HepG2 (cell line): Measurements from ENCODE around the gene SEMA3F. TPM values are rescaled to one million over a fixed set of nuclear protein-coding genes. Genes with fewer than 3 reads are reported as not detected.
A peak's percentile ranks its signal among the peaks of the same experiment; 100 is the strongest.

Source experiments
- CHD2 ChIP-seq: IDR thresholded peaks from 2 replicates; pipeline ENCODE4 v1.6.1; 2011; ENCODE audit warnings: low read depth, low read length, improper control_type of control experiment
- HOXA3 ChIP-seq: sonication (generic); formaldehyde crosslinking; IDR thresholded peaks from 2 replicates; pipeline ENCODE4 v1.5.0; 2020; ENCODE audit warnings: missing genetic modification reagents
- NR1H2 ChIP-seq: sonication (generic); formaldehyde crosslinking; IDR thresholded peaks from 2 replicates; pipeline ENCODE4 v1.8.1; 2022; ENCODE audit warnings: low read depth, missing genetic modification reagents, borderline replicate concordance
- RORA ChIP-seq: sonication (generic); formaldehyde crosslinking; IDR thresholded peaks from 2 replicates; pipeline ENCODE4 v1.5.0; 2020; ENCODE audit warnings: mild to moderate bottlenecking, missing genetic modification reagents, moderate library complexity
- TOE1 ChIP-seq: sonication (generic); formaldehyde crosslinking; IDR thresholded peaks from 2 replicates; pipeline ENCODE4 v1.4.0; 2020; ENCODE audit warnings: mild to moderate bottlenecking, missing genetic modification reagents
- U2AF2 ChIP-seq: fragments of 200-400 bp; formaldehyde crosslinking; IDR thresholded peaks from 2 replicates; pipeline ENCODE4 v1.6.1; 2017; ENCODE audit warnings: low read depth, mild to moderate bottlenecking, low read length
- ZBTB21 ChIP-seq: sonication (generic); formaldehyde crosslinking; IDR thresholded peaks from 2 replicates; pipeline ENCODE4 v1.4.0; 2020; ENCODE audit warnings: missing genetic modification reagents
- ZNF136 ChIP-seq: sonication (generic); formaldehyde crosslinking; IDR thresholded peaks from 2 replicates; pipeline ENCODE4 v1.8.1; 2022; ENCODE audit warnings: low read depth, mild to moderate bottlenecking, moderate library complexity, missing genetic modification reagents
- ZNF138 ChIP-seq: sonication (generic); formaldehyde crosslinking; IDR thresholded peaks from 2 replicates; pipeline ENCODE4 v1.5.0; 2020; ENCODE audit warnings: mild to moderate bottlenecking, low read depth, missing genetic modification reagents
- ZNF446 ChIP-seq: sonication (generic); formaldehyde crosslinking; IDR thresholded peaks from 2 replicates; pipeline ENCODE4 v1.5.0; 2020; ENCODE audit warnings: mild to moderate bottlenecking, missing genetic modification reagents
- polyA plus RNA-seq, 8 experiments: library from polyadenylated mRNA; depleted of rRNA in 3 of 8; stranded (reverse) in 7 of 8; unstranded in 1 of 8; fragments of >200 nt; fragmentation: Illumina TruSeq in 4 of 8; extraction: Trizol in 4 of 8; gene quantifications; 2 replicates each; pipeline versions ENCODE4 v1.2.1 to v1.2.3, GENCODE V29; 2011 to 2016; ENCODE audit warnings: low read depth in 4 of 8, missing spikeins in 1 of 8, mixed read lengths in 1 of 8; ENCODE audit not compliant: insufficient read depth in 1 of 8
- total RNA-seq, 5 experiments: library from RNA; depleted of rRNA; stranded (reverse); fragments of >200 nt; fragmentation: Illumina TruSeq; extraction: Trizol; gene quantifications; 2 replicates each; pipeline ENCODE4 v1.2.3, GENCODE V29; 2016; ENCODE audit warnings: low read depth in 1 of 5
- TF ChIP-seq, protein P1 (sequence below): sonication (generic); formaldehyde crosslinking; IDR thresholded peaks from 2 replicates; pipeline ENCODE4 v1.5.1; 2020; ENCODE audit warnings: mild to moderate bottlenecking, missing genetic modification reagents, moderate library complexity
- TF ChIP-seq, protein P2 (sequence below): IDR thresholded peaks from 2 replicates; pipeline ENCODE4 v1.6.1; 2016; ENCODE audit warnings: missing biosample characterization, missing genetic modification reagents, low read depth
- TF ChIP-seq, protein P3 (sequence below): sonication (generic); formaldehyde crosslinking; IDR thresholded peaks from 2 replicates; pipeline ENCODE4 v1.4.0; 2020; ENCODE audit warnings: missing genetic modification reagents; ENCODE audit errors: not compliant biosample characterization
- TF ChIP-seq, protein P4 (sequence below): sonication (generic); formaldehyde crosslinking; IDR thresholded peaks from 2 replicates; pipeline ENCODE4 v1.8.1; 2023; ENCODE audit warnings: missing genetic modification reagents, mild to moderate bottlenecking, borderline replicate concordance
- TF ChIP-seq, protein P5 (sequence below): sonication (generic); formaldehyde crosslinking; IDR thresholded peaks from 2 replicates; pipeline ENCODE4 v1.4.0; 2020; ENCODE audit warnings: missing genetic modification reagents

The SEMA3F gene
- total and polyA plus RNA-seq, 2 of the 13 experiments (the other 11 are each of a cell fraction or from before 2014, with no cell fraction given): 7.6 to 17.2 TPM

DNA sequence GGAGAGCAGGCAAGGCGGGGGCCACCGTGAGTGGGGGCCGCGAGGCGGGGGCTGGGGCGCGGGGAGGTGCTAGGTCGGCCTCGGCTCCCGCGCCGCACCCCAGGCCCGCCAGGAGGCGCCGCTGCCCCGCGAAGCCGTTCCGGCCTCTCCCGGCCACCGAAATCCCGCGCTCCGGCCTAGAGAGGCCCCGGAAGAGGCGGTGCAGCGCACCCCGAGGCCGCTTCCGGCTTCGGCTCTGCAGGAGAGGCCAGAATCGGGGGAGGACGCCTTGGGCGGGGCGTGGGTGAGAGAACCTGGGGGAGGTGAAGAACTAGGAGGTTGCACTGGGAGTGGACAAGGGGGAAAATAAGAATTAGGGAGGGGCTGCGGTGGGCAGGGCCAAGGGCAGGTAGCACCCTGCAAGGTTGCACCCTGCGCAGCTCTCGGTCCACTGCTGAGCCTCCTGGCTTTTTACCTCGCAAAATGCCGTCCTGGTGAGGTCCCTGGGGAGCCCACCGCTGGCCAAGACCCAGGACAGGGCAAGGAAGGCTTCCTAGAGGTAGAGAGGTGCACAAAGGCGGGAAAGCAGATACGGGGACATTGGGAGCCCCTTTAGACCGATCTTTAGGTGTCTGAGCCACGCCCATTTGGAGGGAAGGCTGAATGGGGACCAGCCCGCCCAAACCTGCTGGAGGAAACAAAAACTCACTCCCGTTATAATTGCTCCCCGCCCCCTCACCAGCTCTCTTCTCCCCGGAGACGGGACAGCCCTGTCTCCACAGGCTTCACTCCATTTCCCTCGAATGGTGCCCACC, 72.5 kb downstream of the SEMA3F start (continued):
- peak; percentile 32; the same call in 1 of the 2 replicates for TF ChIP-seq CHD2
- 0 out of 2 replicates have a peak, but pooled peaks have one; percentile 25 for TF ChIP-seq ZNF138 (CRISPR knock-in tag)
- TF ChIP-seq, protein P1, sequence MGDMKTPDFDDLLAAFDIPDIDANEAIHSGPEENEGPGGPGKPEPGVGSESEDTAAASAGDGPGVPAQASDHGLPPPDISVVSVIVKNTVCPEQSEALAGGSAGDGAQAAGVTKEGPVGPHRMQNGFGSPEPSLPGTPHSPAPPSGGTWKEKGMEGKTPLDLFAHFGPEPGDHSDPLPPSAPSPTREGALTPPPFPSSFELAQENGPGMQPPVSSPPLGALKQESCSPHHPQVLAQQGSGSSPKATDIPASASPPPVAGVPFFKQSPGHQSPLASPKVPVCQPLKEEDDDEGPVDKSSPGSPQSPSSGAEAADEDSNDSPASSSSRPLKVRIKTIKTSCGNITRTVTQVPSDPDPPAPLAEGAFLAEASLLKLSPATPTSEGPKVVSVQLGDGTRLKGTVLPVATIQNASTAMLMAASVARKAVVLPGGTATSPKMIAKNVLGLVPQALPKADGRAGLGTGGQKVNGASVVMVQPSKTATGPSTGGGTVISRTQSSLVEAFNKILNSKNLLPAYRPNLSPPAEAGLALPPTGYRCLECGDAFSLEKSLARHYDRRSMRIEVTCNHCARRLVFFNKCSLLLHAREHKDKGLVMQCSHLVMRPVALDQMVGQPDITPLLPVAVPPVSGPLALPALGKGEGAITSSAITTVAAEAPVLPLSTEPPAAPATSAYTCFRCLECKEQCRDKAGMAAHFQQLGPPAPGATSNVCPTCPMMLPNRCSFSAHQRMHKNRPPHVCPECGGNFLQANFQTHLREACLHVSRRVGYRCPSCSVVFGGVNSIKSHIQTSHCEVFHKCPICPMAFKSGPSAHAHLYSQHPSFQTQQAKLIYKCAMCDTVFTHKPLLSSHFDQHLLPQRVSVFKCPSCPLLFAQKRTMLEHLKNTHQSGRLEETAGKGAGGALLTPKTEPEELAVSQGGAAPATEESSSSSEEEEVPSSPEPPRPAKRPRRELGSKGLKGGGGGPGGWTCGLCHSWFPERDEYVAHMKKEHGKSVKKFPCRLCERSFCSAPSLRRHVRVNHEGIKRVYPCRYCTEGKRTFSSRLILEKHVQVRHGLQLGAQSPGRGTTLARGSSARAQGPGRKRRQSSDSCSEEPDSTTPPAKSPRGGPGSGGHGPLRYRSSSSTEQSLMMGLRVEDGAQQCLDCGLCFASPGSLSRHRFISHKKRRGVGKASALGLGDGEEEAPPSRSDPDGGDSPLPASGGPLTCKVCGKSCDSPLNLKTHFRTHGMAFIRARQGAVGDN: peak; percentile 92
- no peak for TF ChIP-seq NR1H2 (CRISPR knock-in tag)
- no peak for TF ChIP-seq ZNF446 (CRISPR knock-in tag)
- TF ChIP-seq, protein P2, sequence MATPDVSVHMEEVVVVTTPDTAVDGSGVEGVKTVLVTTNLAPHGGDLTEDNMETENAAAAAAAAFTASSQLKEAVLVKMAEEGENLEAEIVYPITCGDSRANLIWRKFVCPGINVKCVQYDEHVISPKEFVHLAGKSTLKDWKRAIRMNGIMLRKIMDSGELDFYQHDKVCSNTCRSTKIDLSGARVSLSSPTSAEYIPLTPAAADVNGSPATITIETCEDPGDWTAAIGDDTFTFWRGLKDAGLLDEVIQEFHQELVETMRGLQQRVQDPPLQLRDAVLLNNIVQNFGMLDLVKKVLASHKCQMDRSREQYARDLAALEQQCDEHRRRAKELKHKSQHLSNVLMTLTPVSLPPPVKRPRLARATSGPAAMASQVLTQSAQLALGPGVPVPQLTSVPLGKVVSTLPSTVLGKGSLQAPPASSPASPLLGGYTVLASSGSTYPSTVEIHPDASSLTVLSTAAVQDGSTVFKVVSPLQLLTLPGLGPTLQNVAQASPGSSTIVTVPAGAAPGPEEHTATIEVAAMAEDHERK: no peak
- no peak for TF ChIP-seq RORA (CRISPR knock-in tag)
- no peak for TF ChIP-seq U2AF2
- TF ChIP-seq, protein P3, sequence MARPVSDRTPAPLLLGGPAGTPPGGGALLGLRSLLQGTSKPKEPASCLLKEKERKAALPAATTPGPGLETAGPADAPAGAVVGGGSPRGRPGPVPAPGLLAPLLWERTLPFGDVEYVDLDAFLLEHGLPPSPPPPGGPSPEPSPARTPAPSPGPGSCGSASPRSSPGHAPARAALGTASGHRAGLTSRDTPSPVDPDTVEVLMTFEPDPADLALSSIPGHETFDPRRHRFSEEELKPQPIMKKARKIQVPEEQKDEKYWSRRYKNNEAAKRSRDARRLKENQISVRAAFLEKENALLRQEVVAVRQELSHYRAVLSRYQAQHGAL (CRISPR knock-in tag): no peak
- 0 out of 2 replicates have a peak, but pooled peaks have one; percentile 83 for TF ChIP-seq TOE1 (CRISPR knock-in tag)
- TF ChIP-seq, protein P4, sequence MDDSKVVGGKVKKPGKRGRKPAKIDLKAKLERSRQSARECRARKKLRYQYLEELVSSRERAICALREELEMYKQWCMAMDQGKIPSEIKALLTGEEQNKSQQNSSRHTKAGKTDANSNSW: no peak
- TF ChIP-seq ZNF136 (CRISPR knock-in tag): peak; percentile 49; the same call in 1 of the 2 replicates
- TF ChIP-seq, protein P5, sequence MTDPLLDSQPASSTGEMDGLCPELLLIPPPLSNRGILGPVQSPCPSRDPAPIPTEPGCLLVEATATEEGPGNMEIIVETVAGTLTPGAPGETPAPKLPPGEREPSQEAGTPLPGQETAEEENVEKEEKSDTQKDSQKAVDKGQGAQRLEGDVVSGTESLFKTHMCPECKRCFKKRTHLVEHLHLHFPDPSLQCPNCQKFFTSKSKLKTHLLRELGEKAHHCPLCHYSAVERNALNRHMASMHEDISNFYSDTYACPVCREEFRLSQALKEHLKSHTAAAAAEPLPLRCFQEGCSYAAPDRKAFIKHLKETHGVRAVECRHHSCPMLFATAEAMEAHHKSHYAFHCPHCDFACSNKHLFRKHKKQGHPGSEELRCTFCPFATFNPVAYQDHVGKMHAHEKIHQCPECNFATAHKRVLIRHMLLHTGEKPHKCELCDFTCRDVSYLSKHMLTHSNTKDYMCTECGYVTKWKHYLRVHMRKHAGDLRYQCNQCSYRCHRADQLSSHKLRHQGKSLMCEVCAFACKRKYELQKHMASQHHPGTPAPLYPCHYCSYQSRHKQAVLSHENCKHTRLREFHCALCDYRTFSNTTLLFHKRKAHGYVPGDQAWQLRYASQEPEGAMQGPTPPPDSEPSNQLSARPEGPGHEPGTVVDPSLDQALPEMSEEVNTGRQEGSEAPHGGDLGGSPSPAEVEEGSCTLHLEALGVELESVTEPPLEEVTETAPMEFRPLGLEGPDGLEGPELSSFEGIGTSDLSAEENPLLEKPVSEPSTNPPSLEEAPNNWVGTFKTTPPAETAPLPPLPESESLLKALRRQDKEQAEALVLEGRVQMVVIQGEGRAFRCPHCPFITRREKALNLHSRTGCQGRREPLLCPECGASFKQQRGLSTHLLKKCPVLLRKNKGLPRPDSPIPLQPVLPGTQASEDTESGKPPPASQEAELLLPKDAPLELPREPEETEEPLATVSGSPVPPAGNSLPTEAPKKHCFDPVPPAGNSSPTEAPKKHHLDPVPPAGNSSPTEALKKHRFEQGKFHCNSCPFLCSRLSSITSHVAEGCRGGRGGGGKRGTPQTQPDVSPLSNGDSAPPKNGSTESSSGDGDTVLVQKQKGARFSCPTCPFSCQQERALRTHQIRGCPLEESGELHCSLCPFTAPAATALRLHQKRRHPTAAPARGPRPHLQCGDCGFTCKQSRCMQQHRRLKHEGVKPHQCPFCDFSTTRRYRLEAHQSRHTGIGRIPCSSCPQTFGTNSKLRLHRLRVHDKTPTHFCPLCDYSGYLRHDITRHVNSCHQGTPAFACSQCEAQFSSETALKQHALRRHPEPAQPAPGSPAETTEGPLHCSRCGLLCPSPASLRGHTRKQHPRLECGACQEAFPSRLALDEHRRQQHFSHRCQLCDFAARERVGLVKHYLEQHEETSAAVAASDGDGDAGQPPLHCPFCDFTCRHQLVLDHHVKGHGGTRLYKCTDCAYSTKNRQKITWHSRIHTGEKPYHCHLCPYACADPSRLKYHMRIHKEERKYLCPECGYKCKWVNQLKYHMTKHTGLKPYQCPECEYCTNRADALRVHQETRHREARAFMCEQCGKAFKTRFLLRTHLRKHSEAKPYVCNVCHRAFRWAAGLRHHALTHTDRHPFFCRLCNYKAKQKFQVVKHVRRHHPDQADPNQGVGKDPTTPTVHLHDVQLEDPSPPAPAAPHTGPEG (CRISPR knock-in tag): 0 out of 2 replicates have a peak, but pooled peaks have one; percentile 22
- TF ChIP-seq ZBTB21 (CRISPR knock-in tag): no peak
- TF ChIP-seq HOXA3 (CRISPR knock-in tag): peak; percentile 87
